Stimulated activated naive CD8-positive, alpha-beta T cell treated with anti-CD3 and anti-CD28 coated beads, Interleukin-15, amount 100 ng/mL, for 72 hours (primary cell): ENCODE data around the gene MCM9.

Source experiments
- ATAC-seq: fragments of 150-1000 bp; cut with Tn5 transposase; 2 replicates; pipeline ENCODE4 v1.10.0; 2021; ENCODE audit warnings: mild to moderate bottlenecking, moderate library complexity
- DNase-seq, 2 donors: peaks; one replicate each; pipeline ENCODE4 v3.0.0; 2021 to 2022
- H3K27ac Mint-ChIP-seq, 2 donors: one replicate each; pipeline ENCODE4 v1.8.0; 2022; ENCODE audit warnings: mild to moderate bottlenecking in 2 of 2, mixed read lengths in 2 of 2, moderate library complexity in 2 of 2
- H3K27me3 Mint-ChIP-seq: one replicate; pipeline ENCODE4 v1.8.0; 2022; ENCODE audit warnings: mixed read lengths
- H3K4me1 Mint-ChIP-seq: one replicate; pipeline ENCODE4 v1.8.0; 2022; ENCODE audit warnings: mild to moderate bottlenecking, mixed read lengths
- H3K4me3 Mint-ChIP-seq, 2 donors: one replicate each; pipeline ENCODE4 v1.8.0; 2022; ENCODE audit warnings: mild to moderate bottlenecking in 2 of 2, mixed read lengths in 2 of 2, moderate library complexity in 1 of 2
- H3K9me3 Mint-ChIP-seq, 2 donors: one replicate each; pipeline ENCODE4 v1.8.0; 2022; ENCODE audit warnings: mixed read lengths in 2 of 2

MCM9 gene

GRCh38 chr6:118892355-118892991 is 42.5 kb downstream of the MCM9 start:
- DNase-seq = no peak
- Mint-ChIP-seq H3K9me3 (no peaks in the 10 kb centered on the region), H3K4me3 (peak overlapping the region; percentile 92 to 93), H3K4me1 (peaks cover 51% of the 10 kb centered on the region), H3K27ac (peak overlapping the region; percentile 98 to 99), H3K27me3 (no peaks in the 10 kb centered on the region)
- no peak for ATAC-seq

- H3K4me1 Mint-ChIP-seq = peaks cover 59% of the 10 kb centered on the region
- DNase-seq (no peak), ATAC-seq (no peak)
- H3K9me3 Mint-ChIP-seq = no peaks in the 10 kb centered on the region
- peak overlapping the region; percentile 98 to 99 for H3K27ac Mint-ChIP-seq
- H3K27me3 Mint-ChIP-seq = no peaks in the 10 kb centered on the region
- H3K4me3 Mint-ChIP-seq = peak overlapping the region; percentile 92 to 93
These were observed 43.8 kb downstream of the MCM9 start for GRCh38 chr6:118890997-118891790.

- no peaks in the 10 kb centered on the region for H3K9me3 Mint-ChIP-seq
- peaks cover 77% of the 10 kb centered on the region for H3K4me1 Mint-ChIP-seq
- DNase-seq = no peak
- no peak overlapping the region for H3K4me3 Mint-ChIP-seq
- peak overlapping the region in 1 of 2 donors; percentile 20 for H3K27ac Mint-ChIP-seq
- H3K27me3 Mint-ChIP-seq = no peaks in the 10 kb centered on the region
- ATAC-seq = no peak
These were observed 45.8 kb downstream of the MCM9 start for GRCh38 chr6:118889163-118889562.

DNA sequence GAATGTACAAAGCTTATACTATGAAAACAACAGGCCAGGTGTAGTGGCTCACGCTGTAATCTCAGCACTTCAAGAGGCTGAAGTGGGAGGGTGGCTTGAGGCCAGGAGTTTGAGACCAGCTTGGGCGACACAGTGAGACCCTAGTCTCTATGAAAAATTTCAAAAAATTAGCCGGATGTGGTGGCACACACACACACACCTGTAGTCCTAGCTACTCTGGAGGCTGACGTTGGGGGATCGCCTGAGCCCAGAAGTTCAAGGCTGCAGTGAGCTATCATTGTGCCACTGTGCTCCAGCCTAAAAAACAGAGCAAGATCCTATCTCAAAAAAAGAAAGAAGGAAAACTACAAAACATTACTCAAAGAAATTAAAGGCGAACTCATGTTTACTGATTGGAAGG is 48.3 kb downstream of the MCM9 start:
- ATAC-seq = no peak
- H3K9me3 Mint-ChIP-seq = no peaks in the 10 kb centered on the region
- H3K27me3 Mint-ChIP-seq = no peaks in the 10 kb centered on the region
- peak overlapping the region in 1 of 2 donors; percentile 28 for H3K4me3 Mint-ChIP-seq
- peaks cover 94% of the 10 kb centered on the region for H3K4me1 Mint-ChIP-seq
- DNase-seq = no peak
- H3K27ac Mint-ChIP-seq = no peak overlapping the region

- DNase-seq (no peak), ATAC-seq (no peak)
- H3K9me3 Mint-ChIP-seq = no peaks in the 10 kb centered on the region
- peaks cover 85% of the 10 kb centered on the region for H3K4me1 Mint-ChIP-seq
- peak overlapping the region in 1 of 2 donors; percentile 6 for H3K27ac Mint-ChIP-seq
- no peaks in the 10 kb centered on the region for H3K27me3 Mint-ChIP-seq
- H3K4me3 Mint-ChIP-seq = no peak overlapping the region
These were observed 52.5 kb downstream of the MCM9 start for GRCh38 chr6:118882314-118882905.

DNA sequence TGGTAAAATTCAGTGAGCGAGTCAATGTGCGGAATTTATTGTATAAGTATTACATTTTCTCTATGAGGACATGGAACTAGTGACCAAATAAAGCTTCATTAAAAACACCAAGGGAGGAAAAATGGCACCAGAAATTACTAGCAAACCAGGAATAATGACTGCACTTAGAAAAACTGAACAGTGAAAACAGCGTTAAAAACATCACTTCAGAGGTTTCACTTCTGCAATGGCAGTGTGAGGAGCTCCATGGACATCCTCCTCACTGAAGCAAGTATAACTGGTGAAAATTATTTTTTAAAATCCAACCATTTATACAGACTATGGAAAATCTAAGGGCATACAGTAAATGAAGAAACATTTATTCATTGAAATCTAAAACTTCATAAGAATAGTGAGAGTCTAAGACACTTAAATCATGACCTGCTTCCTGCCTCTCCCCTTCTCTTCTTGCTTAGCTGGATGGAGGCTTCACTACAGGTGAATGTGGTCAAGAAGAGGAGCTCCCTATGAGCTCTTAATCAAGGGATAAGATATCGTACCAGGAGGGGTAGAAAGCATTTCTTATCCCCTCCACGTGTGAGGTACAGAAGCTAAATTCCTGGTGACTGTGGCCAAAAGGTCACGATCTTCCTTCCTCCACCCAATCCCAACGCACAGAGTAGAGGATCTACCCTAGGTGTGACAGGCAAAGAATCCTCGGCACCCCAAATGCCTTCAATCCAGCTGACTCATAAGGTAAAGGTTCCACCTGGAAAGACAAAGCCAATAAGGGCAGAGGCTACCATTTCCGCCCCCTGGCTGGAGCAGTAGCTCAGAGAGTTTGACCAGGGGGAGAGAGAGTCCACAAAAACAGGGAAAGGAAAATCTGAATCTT is 53.3 kb downstream of the MCM9 start:
- no peaks in the 10 kb centered on the region for H3K9me3 Mint-ChIP-seq
- peaks cover 85% of the 10 kb centered on the region for H3K4me1 Mint-ChIP-seq
- H3K4me3 Mint-ChIP-seq = peak overlapping the region; percentile 27 to 38
- H3K27ac Mint-ChIP-seq = peak overlapping the region in 1 of 2 donors; percentile 12
- H3K27me3 Mint-ChIP-seq = no peaks in the 10 kb centered on the region
- DNase-seq (no peak), ATAC-seq (no peak)

- no peak overlapping the region for H3K27ac Mint-ChIP-seq
- DNase-seq (no peak), ATAC-seq (no peak)
- no peaks in the 10 kb centered on the region for H3K27me3 Mint-ChIP-seq
- H3K9me3 Mint-ChIP-seq = no peaks in the 10 kb centered on the region
- H3K4me3 Mint-ChIP-seq = no peak overlapping the region
- H3K4me1 Mint-ChIP-seq = peaks cover 61% of the 10 kb centered on the region
These were observed 57.2 kb downstream of the MCM9 start for GRCh38 chr6:118877806-118878205.

- H3K4me1 Mint-ChIP-seq = peaks cover 59% of the 10 kb centered on the region
- H3K4me3 Mint-ChIP-seq = no peak overlapping the region
- no peaks in the 10 kb centered on the region for H3K9me3 Mint-ChIP-seq
- H3K27me3 Mint-ChIP-seq = no peaks in the 10 kb centered on the region
- H3K27ac Mint-ChIP-seq = no peak overlapping the region
- ATAC-seq (no peak), DNase-seq (no peak)
These were observed 58.1 kb downstream of the MCM9 start for GRCh38 chr6:118876814-118877213.

DNA sequence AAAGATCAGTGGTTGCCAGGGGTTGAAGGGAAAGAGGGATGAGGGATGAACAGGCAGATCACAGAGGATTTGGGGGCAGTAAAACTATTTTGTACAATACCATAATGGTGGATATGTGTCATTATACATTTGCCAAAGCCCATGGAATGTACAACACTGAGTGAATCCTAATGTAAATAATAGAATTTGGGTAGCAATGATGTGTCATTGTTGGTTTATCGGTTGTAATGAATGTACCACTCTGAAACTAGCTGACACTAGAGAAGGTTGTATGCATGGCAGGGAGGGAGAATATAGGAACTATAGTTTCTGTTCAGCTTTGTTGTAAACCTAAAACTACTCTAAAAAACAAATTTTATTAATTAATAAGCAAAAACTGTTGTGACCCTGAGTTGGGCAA is 58.8 kb downstream of the MCM9 start:
- H3K9me3 Mint-ChIP-seq = no peaks in the 10 kb centered on the region
- DNase-seq = no peak
- no peak overlapping the region for H3K4me3 Mint-ChIP-seq
- no peak overlapping the region for H3K27ac Mint-ChIP-seq
- peaks cover 59% of the 10 kb centered on the region for H3K4me1 Mint-ChIP-seq
- H3K27me3 Mint-ChIP-seq = no peaks in the 10 kb centered on the region
- no peak for ATAC-seq

- no peaks in the 10 kb centered on the region for H3K27me3 Mint-ChIP-seq
- peaks cover 59% of the 10 kb centered on the region for H3K4me1 Mint-ChIP-seq
- H3K27ac Mint-ChIP-seq = no peak overlapping the region
These were observed 59.3 kb downstream of the MCM9 start for GRCh38 chr6:118875672-118876071.

DNA sequence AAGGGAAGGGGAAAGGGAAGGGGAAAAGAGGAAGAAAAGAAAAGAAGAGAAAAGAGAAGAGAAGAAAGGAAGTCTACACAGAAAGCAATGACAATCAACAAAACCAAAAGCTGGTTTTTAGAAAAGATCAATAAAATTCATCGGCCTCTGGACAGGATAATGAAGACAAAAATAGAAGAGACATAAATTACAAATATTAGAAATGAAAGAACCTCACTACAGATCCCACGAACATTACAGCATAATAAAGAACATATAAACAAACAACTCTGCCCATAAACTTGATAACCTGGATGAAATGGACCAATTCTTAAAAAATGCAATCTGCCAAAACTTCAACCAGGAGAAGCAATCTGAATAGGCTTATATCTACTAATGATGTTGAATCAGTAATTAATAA is 61.7 kb downstream of the MCM9 start:
- no peaks in the 10 kb centered on the region for H3K27me3 Mint-ChIP-seq
- H3K27ac Mint-ChIP-seq = no peak overlapping the region
- H3K4me3 Mint-ChIP-seq = no peak overlapping the region
- no peak for ATAC-seq
- peaks cover 65% of the 10 kb centered on the region for H3K4me1 Mint-ChIP-seq
- H3K9me3 Mint-ChIP-seq = peaks cover 0 to 15% of the 10 kb centered on the region in 2 donors
- no peak for DNase-seq

More at GRCh38 chr6:118875672-118876071, 59.3 kb downstream of the MCM9 start:
- no peaks in the 10 kb centered on the region for H3K9me3 Mint-ChIP-seq
- ATAC-seq = no peak
- no peak overlapping the region for H3K4me3 Mint-ChIP-seq
- DNase-seq = no peak

GRCh38 chr6:118872726-118873125 is 62.2 kb downstream of the MCM9 start:
- no peak for ATAC-seq

DNA sequence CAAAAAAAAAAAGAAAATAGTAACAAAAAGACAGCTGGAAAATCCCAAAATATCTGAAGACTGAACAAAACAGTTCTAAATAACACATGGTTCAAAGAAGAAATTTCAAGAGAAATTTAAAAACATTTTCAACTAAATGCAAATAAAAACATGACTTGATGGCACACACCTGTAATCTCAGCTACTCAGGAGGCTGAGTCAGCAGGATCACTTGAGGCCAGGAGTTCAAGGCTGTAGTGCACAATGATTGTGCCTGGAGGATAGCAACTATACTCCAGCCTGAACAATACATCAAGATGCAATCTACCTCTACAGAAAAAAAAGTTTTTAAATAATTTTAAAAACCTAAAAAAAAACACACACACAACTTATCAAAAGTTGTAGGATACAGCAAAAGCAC is 62.6 kb downstream of the MCM9 start:
- H3K27me3 Mint-ChIP-seq = no peaks in the 10 kb centered on the region
- H3K9me3 Mint-ChIP-seq = peaks cover 0 to 17% of the 10 kb centered on the region in 2 donors
- no peak overlapping the region for H3K27ac Mint-ChIP-seq
- H3K4me3 Mint-ChIP-seq = no peak overlapping the region
- ATAC-seq = no peak
- H3K4me1 Mint-ChIP-seq = peaks cover 58% of the 10 kb centered on the region
- DNase-seq = no peak

More at GRCh38 chr6:118872726-118873125, 62.2 kb downstream of the MCM9 start:
- no peak for DNase-seq
- H3K9me3 Mint-ChIP-seq = peaks cover 0 to 17% of the 10 kb centered on the region in 2 donors
- H3K27me3 Mint-ChIP-seq = no peaks in the 10 kb centered on the region
- H3K4me3 Mint-ChIP-seq = no peak overlapping the region
- peaks cover 62% of the 10 kb centered on the region for H3K4me1 Mint-ChIP-seq
- H3K27ac Mint-ChIP-seq = no peak overlapping the region

GRCh38 chr6:118871331-118871730 is 63.6 kb downstream of the MCM9 start:
- no peak for ATAC-seq
- H3K4me3 Mint-ChIP-seq = no peak overlapping the region

DNA sequence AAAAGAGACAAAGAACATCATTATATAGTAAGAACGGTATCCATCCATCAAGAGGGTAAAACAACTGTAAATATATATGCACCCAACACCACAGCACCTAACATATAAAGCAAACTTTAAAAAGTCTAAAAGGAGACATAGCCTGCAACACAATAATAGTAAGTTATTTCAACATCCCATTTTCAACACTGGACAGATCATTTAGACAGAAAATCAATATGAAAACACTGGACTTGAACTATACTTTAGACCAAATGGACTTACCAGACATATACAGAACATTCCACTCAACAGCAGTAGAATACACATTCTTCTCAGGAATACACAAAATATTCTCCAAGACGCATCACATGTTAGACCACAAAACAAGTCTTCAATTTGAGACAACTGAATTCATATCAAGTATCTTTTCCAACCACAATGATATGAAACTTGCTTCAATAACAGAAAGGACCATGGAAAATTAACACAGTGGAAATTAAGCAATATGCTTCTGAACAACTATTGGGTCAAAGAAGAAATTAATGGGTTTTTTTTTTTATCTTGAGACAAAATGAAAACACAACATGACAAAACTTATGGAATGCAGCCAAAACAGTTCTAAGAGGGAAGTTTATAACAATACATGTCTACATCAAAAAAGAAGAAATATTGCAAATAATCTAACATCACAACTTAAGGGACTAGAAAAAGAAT is 64.9 kb downstream of the MCM9 start:
- Mint-ChIP-seq H3K27ac (peak overlapping the region in 1 of 2 donors; percentile 23), H3K9me3 (peaks cover 13 to 26% of the 10 kb centered on the region in 2 donors), H3K4me1 (peaks cover 64% of the 10 kb centered on the region)

More at GRCh38 chr6:118871331-118871730, 63.6 kb downstream of the MCM9 start:
- no peak for DNase-seq
- H3K27ac Mint-ChIP-seq = no peak overlapping the region
- no peaks in the 10 kb centered on the region for H3K27me3 Mint-ChIP-seq
- H3K9me3 Mint-ChIP-seq = peaks cover 5 to 20% of the 10 kb centered on the region in 2 donors
- H3K4me1 Mint-ChIP-seq = peaks cover 53% of the 10 kb centered on the region

More for the DNA sequence above, 64.9 kb downstream of the MCM9 start:
- DNase-seq (no peak), ATAC-seq (no peak)
- peak overlapping the region in 1 of 2 donors; percentile 29 for H3K4me3 Mint-ChIP-seq
- H3K27me3 Mint-ChIP-seq = no peaks in the 10 kb centered on the region
